A549 (cell line): ENCODE data around the gene ARHGEF19. TPM values are rescaled to one million over a fixed set of nuclear protein-coding genes. Genes with fewer than 3 reads are reported as not detected.
"Not testable (repeated sequence)": the region's sequence is repeated elsewhere in the genome, so short reads cannot be mapped to it uniquely, and the experiment has no call there.

Experiments
- ATAC-seq, 2 experiments: fragments of 200-7000 bp in 1 of 2; fragments of >200 bp in 1 of 2; cut with Nextera tagmentation in 1 of 2; cut with Tn5 transposase in 1 of 2; 3 replicates each; pipeline versions ENCODE4 v1.8.0 to v1.9.1; 2018 to 2020; ENCODE audit warnings: mild to moderate bottlenecking in 1 of 2, moderate library complexity in 1 of 2
- CTCF ChIA-PET: fragments of 300-600 bp; sonication (Branson Sonifier 250); formaldehyde crosslinking; extraction: SDS; loops from one replicate; lab custom pipeline; 2021; ENCODE audit warnings: antibody characterized with exemption, inconsistent platforms; lab: Yijun Ruan, JAX
- POLR2A ChIA-PET: fragments of 350-600 bp; formaldehyde crosslinking; extraction: SDS; loops from one replicate; lab custom pipeline; 2021; ENCODE audit warnings: antibody characterized with exemption, inconsistent platforms; lab: Yijun Ruan, JAX
- DNase-seq, 2 experiments: peaks; one replicate each; pipeline versions ENCODE4 v3.0.0 to v3.0.0-alpha.2; 2011 to 2016; ENCODE audit warnings: low read depth in 1 of 2, low spot score in 1 of 2
- FAIRE-seq: peaks from 2 replicates; lab custom pipeline; 2011; peaks lifted over from hg19 to GRCh38; lab: Jason Lieb, UNC
- H3K27ac ChIP-seq, 2 experiments: fragments of >200 bp; sonication (Bioruptor Twin); formaldehyde crosslinking; 3 replicates each; pipeline ENCODE4 v1.5.1; 2016 to 2017
- H3K4me1 ChIP-seq: fragments of >200 bp; sonication (Bioruptor Twin); formaldehyde crosslinking; 3 replicates; pipeline ENCODE4 v1.6.1; 2016
- H3K4me2 ChIP-seq: fragments of >200 bp; sonication (Bioruptor Twin); formaldehyde crosslinking; 3 replicates; pipeline ENCODE4 v1.6.1; 2016
- H3K4me3 ChIP-seq: fragments of >200 bp; sonication (Bioruptor Twin); formaldehyde crosslinking; 3 replicates; pipeline ENCODE4 v1.5.1; 2016
- H3K9me3 ChIP-seq: fragments of >200 bp; sonication (Bioruptor Twin); formaldehyde crosslinking; 3 replicates; pipeline ENCODE4 v1.6.1; 2016
- BCL3 ChIP-seq: fragments of >200 bp; sonication (Bioruptor Twin); formaldehyde crosslinking; IDR thresholded peaks from 3 replicates; pipeline ENCODE4 v1.6.1; 2016
- BHLHE40 ChIP-seq: IDR thresholded peaks from 2 replicates; pipeline ENCODE4 v1.6.1; 2012; ENCODE audit warnings: low read depth, low read length, inconsistent platforms
- CBX8 ChIP-seq: fragments of 200-600 bp; sonication (generic); IDR thresholded peaks from 2 replicates; pipeline ENCODE4 v1.6.1; 2016
- CEBPB ChIP-seq, 2 experiments: fragments of >200 bp in 1 of 2; sonication (Bioruptor Twin) in 1 of 2; formaldehyde crosslinking in 1 of 2; IDR thresholded peaks; 2 replicates each; pipeline ENCODE4 v1.6.1; 2012 to 2016
- CHD2 ChIP-seq: fragments of 150-350 bp; IDR thresholded peaks from 2 replicates; pipeline ENCODE4 v1.6.1; 2014; ENCODE audit warnings: low read length; ENCODE audit not compliant: partially characterized antibody
- CHD4 ChIP-seq: fragments of 200-600 bp; sonication (generic); IDR thresholded peaks from 2 replicates; pipeline ENCODE4 v1.6.1; 2016; ENCODE audit warnings: antibody characterized with exemption, mild to moderate bottlenecking, borderline replicate concordance
- EP300 ChIP-seq, 2 experiments: fragments of >200 bp; sonication (Bioruptor Twin); formaldehyde crosslinking; IDR thresholded peaks; 2 replicates in 1 of 2; 3 replicates in 1 of 2; pipeline ENCODE4 v1.6.1; 2016 to 2017
- FOSL2 ChIP-seq, 2 experiments: fragments of 450-650 bp in 1 of 2; fragments of >200 bp in 1 of 2; sonication (Bioruptor Twin) in 1 of 2; formaldehyde crosslinking; IDR thresholded peaks; 2 replicates each; pipeline versions ENCODE4 v1.5.0 to v1.6.1; 2016 to 2020; ENCODE audit warnings: mild to moderate bottlenecking in 1 of 2, moderate library complexity in 1 of 2
- HEYL ChIP-seq: fragments of 250-450 bp; sonication (Bioruptor Pico); IDR thresholded peaks from 2 replicates; pipeline ENCODE4 v1.8.0; 2021; ENCODE audit warnings: mild to moderate bottlenecking, moderate library complexity
- HMGXB4 ChIP-seq: fragments of 250-450 bp; sonication (Bioruptor Pico); IDR thresholded peaks from 2 replicates; pipeline ENCODE4 v1.5.0; 2021; ENCODE audit warnings: mild to moderate bottlenecking, moderate library complexity, borderline replicate concordance
- HOXA7 ChIP-seq: fragments of 250-450 bp; sonication (Bioruptor Pico); IDR thresholded peaks from 2 replicates; pipeline ENCODE4 v1.5.0; 2020; ENCODE audit warnings: mild to moderate bottlenecking, moderate library complexity
- JUNB ChIP-seq: fragments of >200 bp; sonication (Bioruptor Twin); formaldehyde crosslinking; IDR thresholded peaks from 2 replicates; pipeline ENCODE4 v1.6.1; 2016
- KDM1A ChIP-seq: fragments of 200-600 bp; sonication (generic); IDR thresholded peaks from 2 replicates; pipeline ENCODE4 v1.6.1; 2016; ENCODE audit warnings: low read depth, mild to moderate bottlenecking
- KDM5A ChIP-seq: fragments of 200-600 bp; sonication (generic); IDR thresholded peaks from 2 replicates; pipeline ENCODE4 v1.6.1; 2016; ENCODE audit warnings: antibody characterized with exemption, mild to moderate bottlenecking
- MYC ChIP-seq: IDR thresholded peaks from 2 replicates; pipeline ENCODE4 v1.6.1; 2012; ENCODE audit warnings: mild to moderate bottlenecking, inconsistent platforms, low read length, improper control_type of control experiment, borderline replicate concordance
- NPAS2 ChIP-seq: fragments of 250-450 bp; sonication (Bioruptor Pico); IDR thresholded peaks from 2 replicates; pipeline ENCODE4 v1.8.0; 2022; ENCODE audit warnings: mild to moderate bottlenecking, moderate library complexity, borderline replicate concordance
- NR3C1 ChIP-seq: fragments of >200 bp; sonication (Bioruptor Twin); formaldehyde crosslinking; IDR thresholded peaks from 3 replicates; pipeline ENCODE4 v1.6.1; 2017
- PHF8 ChIP-seq: fragments of 200-600 bp; sonication (generic); IDR thresholded peaks from 2 replicates; pipeline ENCODE4 v1.6.1; 2016; ENCODE audit warnings: low read depth, mild to moderate bottlenecking, antibody characterized with exemption, moderate library complexity, borderline replicate concordance
- POLR2A ChIP-seq: IDR thresholded peaks from 2 replicates; pipeline ENCODE4 v1.6.1; 2012; ENCODE audit warnings: mild to moderate bottlenecking, low read length
- RARB ChIP-seq: fragments of 250-450 bp; sonication (Bioruptor Pico); IDR thresholded peaks from 2 replicates; pipeline ENCODE4 v1.8.0; 2021; ENCODE audit warnings: mild to moderate bottlenecking, moderate library complexity
- RFX5 ChIP-seq: fragments of 450-650 bp; IDR thresholded peaks from 2 replicates; pipeline ENCODE4 v1.7.1; 2014; ENCODE audit warnings: antibody characterized with exemption, mild to moderate bottlenecking, moderate library complexity
- RNF2 ChIP-seq: fragments of 200-600 bp; sonication (generic); IDR thresholded peaks from 2 replicates; pipeline ENCODE4 v1.6.1; 2016; ENCODE audit warnings: low read depth, mild to moderate bottlenecking, antibody characterized with exemption, moderate library complexity, borderline replicate concordance
- TFCP2L1 ChIP-seq: fragments of 250-450 bp; sonication (Bioruptor Pico); IDR thresholded peaks from 2 replicates; pipeline ENCODE4 v1.5.0; 2021; ENCODE audit warnings: mild to moderate bottlenecking
- ZC3H11A ChIP-seq: fragments of 450-650 bp; IDR thresholded peaks from 2 replicates; pipeline ENCODE4 v1.6.1; 2014; ENCODE audit warnings: antibody characterized with exemption, mild to moderate bottlenecking
- WGBS: methylation state at CpG from one replicate; pipeline ENCODE4 v1.1.6; 2017; ENCODE audit errors: missing lambda C conversion rate; 5-methylcytosine and 5-hydroxymethylcytosine counted together
- polyA plus RNA-seq, 4 experiments: library from polyadenylated mRNA; depleted of rRNA in 3 of 4; stranded (reverse); fragments of >200 nt; fragmentation: RNase III in 1 of 4; extraction: RNeasy Plus Mini Kit Qiagen cat#74134 plus additional on column Dnase treatment in 1 of 4; gene quantifications; 2 replicates in 3 of 4; 3 replicates in 1 of 4; pipeline ENCODE4 v1.2.3, GENCODE V29; 2011 to 2017
- TF ChIP-seq, protein P1 (sequence below): fragments of 150-350 bp; IDR thresholded peaks from 2 replicates; pipeline ENCODE4 v1.6.1; 2014; ENCODE audit warnings: low read depth, mild to moderate bottlenecking, low read length
- TF ChIP-seq, protein P2 (sequence below): fragments of 450-650 bp; IDR thresholded peaks from 2 replicates; pipeline ENCODE4 v1.6.1; 2014; ENCODE audit warnings: antibody characterized with exemption

The ARHGEF19 gene
- polyA plus RNA-seq, 2 of the 4 experiments (the other 2 are of a cell fraction), result 6.1 to 9.2 TPM

DNA sequence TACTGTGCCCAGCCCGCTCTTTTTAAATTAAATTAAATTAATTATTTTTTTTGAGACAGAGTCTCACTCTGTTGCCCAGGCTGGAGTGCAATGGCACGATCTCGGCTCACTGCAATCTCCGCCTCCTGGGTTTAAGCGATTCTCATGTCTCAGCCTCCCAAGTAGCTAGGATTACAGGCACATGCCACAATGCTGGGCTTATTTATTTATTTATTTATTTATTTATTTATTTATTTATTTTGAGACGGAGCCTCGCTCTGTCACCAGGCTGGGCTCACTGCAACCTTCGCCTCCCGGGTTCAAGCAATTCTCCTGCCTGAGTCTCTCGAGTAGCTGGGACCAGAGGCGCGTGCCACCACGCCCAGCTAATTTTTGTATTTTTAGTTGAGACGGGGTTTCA, 10.3 kb upstream of the ARHGEF19 start:
- CTCF ChIA-PET, result interaction anchor here (1.8 to 2.1 kb wide), 2 partner anchors 14 to 22 kb away, joined by 5 to 8 read pairs; partner anchors contain the start of gene CPLANE2
- POLR2A ChIA-PET, ATAC-seq, H3K4me1 ChIP-seq, H3K27ac ChIP-seq, FAIRE-seq, H3K4me3 ChIP-seq, DNase-seq, H3K4me2 ChIP-seq, H3K9me3 ChIP-seq: not testable (repeated sequence)
- 90% methylated on average over 14 of the region's 14 CpGs for WGBS
- TF ChIP-seq ZC3H11A, result peak; percentile 61

- H3K9me3 ChIP-seq, result no peaks in the 10 kb centered on the region
- TF ChIP-seq TFCP2L1 (CRISPR knock-in tag), result no peak
- no peak for TF ChIP-seq BHLHE40
- no peak for TF ChIP-seq BCL3
- no peak for TF ChIP-seq CHD4
- no peak for TF ChIP-seq KDM5A
- no peak for TF ChIP-seq HEYL (CRISPR knock-in tag)
- TF ChIP-seq CBX8, result no peak
- TF ChIP-seq RARB (CRISPR knock-in tag), result no peak
- TF ChIP-seq JUNB, result no peak
- TF ChIP-seq, protein P1, sequence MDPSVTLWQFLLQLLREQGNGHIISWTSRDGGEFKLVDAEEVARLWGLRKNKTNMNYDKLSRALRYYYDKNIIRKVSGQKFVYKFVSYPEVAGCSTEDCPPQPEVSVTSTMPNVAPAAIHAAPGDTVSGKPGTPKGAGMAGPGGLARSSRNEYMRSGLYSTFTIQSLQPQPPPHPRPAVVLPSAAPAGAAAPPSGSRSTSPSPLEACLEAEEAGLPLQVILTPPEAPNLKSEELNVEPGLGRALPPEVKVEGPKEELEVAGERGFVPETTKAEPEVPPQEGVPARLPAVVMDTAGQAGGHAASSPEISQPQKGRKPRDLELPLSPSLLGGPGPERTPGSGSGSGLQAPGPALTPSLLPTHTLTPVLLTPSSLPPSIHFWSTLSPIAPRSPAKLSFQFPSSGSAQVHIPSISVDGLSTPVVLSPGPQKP, result no peak
- no peak for TF ChIP-seq HOXA7 (CRISPR knock-in tag)
- no peak for TF ChIP-seq MYC
- no peak for TF ChIP-seq EP300 (IDR thresholded peaks at IDR 0.05)
- TF ChIP-seq CEBPB (IDR thresholded peaks at IDR 0.05), result no peak
- TF ChIP-seq CHD2, result no peak
- no peak for TF ChIP-seq KDM1A
- no peak for TF ChIP-seq RNF2
- H3K4me1 ChIP-seq, result peaks cover 5% of the 10 kb centered on the region; the same call in 2 of the 3 replicates
- no peak overlapping the region for H3K4me2 ChIP-seq
- ChIA-PET POLR2A (no interaction called here), CTCF (interaction anchor here (1.0 to 2.1 kb wide), 3 partner anchors 23 to 142 kb away, joined by 3 to 8 read pairs (median 3); no protein-coding TSS in a partner anchor)
- H3K4me3 ChIP-seq, result no peak overlapping the region
- 92% methylated on average over 1 of the region's 1 CpG for WGBS
- ATAC-seq, result no peak
- DNase-seq, result no peak
- no peak for FAIRE-seq
- H3K27ac ChIP-seq, result no peak overlapping the region
Measured at GRCh38 chr1:16221499-16221898, 9.0 kb upstream of the ARHGEF19 start.

- CTCF ChIA-PET, result interaction anchor here (1.2 kb wide), 1 partner anchor 12 kb away, joined by 3 read pairs; no protein-coding TSS in a partner anchor
- FAIRE-seq (no peak), ATAC-seq (no peak), DNase-seq (no peak)
- Histone ChIP-seq H3K27ac (no peak overlapping the region), H3K4me3 (no peak overlapping the region), H3K9me3 (no peaks in the 10 kb centered on the region), H3K4me2 (no peak overlapping the region), H3K4me1 (peaks cover 5% of the 10 kb centered on the region; the same call in 2 of the 3 replicates)
- TF ChIP-seq FOSL2 (IDR thresholded peaks at IDR 0.05), result no peak
- TF ChIP-seq FOSL2 (CRISPR knock-in tag; IDR thresholded peaks at IDR 0.05), result no peak
- no peak for TF ChIP-seq PHF8
- TF ChIP-seq, protein P2, sequence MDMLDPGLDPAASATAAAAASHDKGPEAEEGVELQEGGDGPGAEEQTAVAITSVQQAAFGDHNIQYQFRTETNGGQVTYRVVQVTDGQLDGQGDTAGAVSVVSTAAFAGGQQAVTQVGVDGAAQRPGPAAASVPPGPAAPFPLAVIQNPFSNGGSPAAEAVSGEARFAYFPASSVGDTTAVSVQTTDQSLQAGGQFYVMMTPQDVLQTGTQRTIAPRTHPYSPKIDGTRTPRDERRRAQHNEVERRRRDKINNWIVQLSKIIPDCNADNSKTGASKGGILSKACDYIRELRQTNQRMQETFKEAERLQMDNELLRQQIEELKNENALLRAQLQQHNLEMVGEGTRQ, result no peak
- no peak for TF ChIP-seq HMGXB4 (CRISPR knock-in tag)
- TF ChIP-seq NPAS2, result no peak
- no peak for TF ChIP-seq BCL3
- TF ChIP-seq RFX5, result no peak
- TF ChIP-seq POLR2A, result no peak
- no peak for TF ChIP-seq NR3C1
- POLR2A ChIA-PET, result no interaction called here
- WGBS, result 88% methylated on average over 4 of the region's 4 CpGs
Measured at GRCh38 chr1:16219968-16220500, 7.6 kb upstream of the ARHGEF19 start.
